ENCODE data around the gene MED20. TPM values are rescaled to one million over a fixed set of nuclear protein-coding genes. Genes with fewer than 3 reads are reported as not detected.

The MED20 gene
- total RNA-seq, 4 donors from 2014 or later, result 11.5 to 16.5 (median 12.1) TPM

- in situ Hi-C loops (cut with MboI; ENCODE audit: low sequenced_read_pairs in 4 of 4) (loop anchor here in 3 of 4 donors (10.0 to 25.0 kb wide), 4 partner anchors 127 to 303 kb away; partner anchors contain the start of genes PRICKLE4 (in 2 of the 3), TOMM6 (in 2 of the 3) and MRPS10 (in 1 of the 3)), intact Hi-C loops (cut with DNase I; ENCODE audit: low total_unique reads) (loop anchor here (1.0 to 10.0 kb wide), 6 partner anchors 20 to 643 kb away; partner anchors contain the start of genes CCND3, MRPS10, TAF8 and TOMM6)
- Histone ChIP-seq H3K4me1 (peaks cover 29 to 30% of the 10 kb centered on the region in 2 donors), H3K27me3 (no peaks in the 10 kb centered on the region), H3K36me3 (peaks cover 0 to 7% of the 10 kb centered on the region in 2 donors), H3K4me3 (peak overlapping the region; percentile 75 to 97 (median 86)), H3K9me3 (no peaks in the 10 kb centered on the region), H3K27ac (peak overlapping the region; percentile 93 to 98 (median 96))
- DNase-seq (no peak), ATAC-seq (peak; percentile 9 to 24)
- TF ChIP-seq POLR2A (IDR thresholded peaks at IDR 0.05), result no peak
- no peak for TF ChIP-seq CTCF (IDR thresholded peaks at IDR 0.05 in 4 of 5, conservative IDR thresholded peaks at IDR 0.05 in 1 of 5)
These were observed 716 bp upstream of the MED20 start for GRCh38 chr6:41921712-41921998.

- H3K4me1 ChIP-seq, result peaks cover 23 to 26% of the 10 kb centered on the region in 2 donors
- H3K27me3 ChIP-seq, result no peaks in the 10 kb centered on the region
- TF ChIP-seq CTCF (IDR thresholded peaks at IDR 0.05 in 4 of 5, conservative IDR thresholded peaks at IDR 0.05 in 1 of 5), result no peak
- no peak for TF ChIP-seq POLR2A (IDR thresholded peaks at IDR 0.05)
- in situ Hi-C loops (cut with MboI; ENCODE audit: low sequenced_read_pairs in 4 of 4) (loop anchor here in 1 of 4 donors (25.0 kb wide), 1 partner anchor 295 kb away; the partner anchor contains the start of gene MRPS10), intact Hi-C loops (cut with DNase I; ENCODE audit: low total_unique reads) (no loop called here)
- no peak overlapping the region for H3K4me3 ChIP-seq
- ATAC-seq, result no peak
- H3K36me3 ChIP-seq, result peaks cover 0 to 37% of the 10 kb centered on the region in 2 donors
- DNase-seq, result no peak
- H3K27ac ChIP-seq, result peak overlapping the region in 3 of 4 donors; percentile 21 to 53 (median 50)
- no peaks in the 10 kb centered on the region for H3K9me3 ChIP-seq
These were observed 3.4 kb downstream of the MED20 start for GRCh38 chr6:41917528-41917927.

GRCh38 chr6:41914869-41915530, 5.9 kb downstream of the MED20 start:
- peaks cover 12% of the 10 kb centered on the region in 2 donors for H3K4me1 ChIP-seq
- no peak overlapping the region for H3K27ac ChIP-seq
- intact Hi-C loops (cut with DNase I; ENCODE audit: low total_unique reads) (no loop called here), in situ Hi-C loops (cut with MboI; ENCODE audit: low sequenced_read_pairs in 4 of 4) (loop anchor here in 1 of 4 donors (25.0 kb wide), 1 partner anchor 297 kb away; the partner anchor contains the start of gene MRPS10)
- no peaks in the 10 kb centered on the region for H3K9me3 ChIP-seq
- ATAC-seq, result no peak
- H3K36me3 ChIP-seq, result peaks cover 0 to 40% of the 10 kb centered on the region in 2 donors
- H3K4me3 ChIP-seq, result no peak overlapping the region
- no peak for DNase-seq
- no peak for TF ChIP-seq CTCF (IDR thresholded peaks at IDR 0.05 in 4 of 5, conservative IDR thresholded peaks at IDR 0.05 in 1 of 5)
- no peaks in the 10 kb centered on the region for H3K27me3 ChIP-seq

DNA sequence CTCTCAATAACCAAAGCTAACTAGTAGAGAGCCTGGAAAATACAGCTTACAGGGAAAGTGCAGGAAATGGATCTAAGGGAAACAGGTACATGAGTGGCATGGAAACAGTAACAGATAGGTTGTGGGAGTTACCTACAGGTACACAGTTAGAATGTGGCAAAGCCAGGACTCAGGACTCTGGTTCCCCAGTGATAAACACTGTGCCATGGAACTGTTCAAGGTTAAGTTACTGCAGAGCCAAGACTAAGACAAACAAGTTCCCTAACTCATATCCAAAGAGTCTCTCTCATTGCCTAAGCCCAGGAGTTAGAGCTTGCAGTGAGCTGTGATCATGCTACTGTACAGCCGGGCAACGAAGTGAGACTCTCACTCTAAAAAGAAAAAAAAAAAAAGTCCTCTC, 6.6 kb downstream of the MED20 start:
- ATAC-seq (no peak), DNase-seq (no peak)
- in situ Hi-C loops (cut with MboI; ENCODE audit: low sequenced_read_pairs in 4 of 4), result loop anchor here in 1 of 4 donors (25.0 kb wide), 1 partner anchor 298 kb away; the partner anchor contains the start of gene MRPS10
- no peak overlapping the region for H3K27ac ChIP-seq
- H3K27me3 ChIP-seq, result no peaks in the 10 kb centered on the region
- peaks cover 5 to 7% of the 10 kb centered on the region in 2 donors for H3K4me1 ChIP-seq
- peaks cover 0 to 41% of the 10 kb centered on the region in 2 donors for H3K36me3 ChIP-seq
- H3K9me3 ChIP-seq, result no peaks in the 10 kb centered on the region
- intact Hi-C loops (cut with DNase I; ENCODE audit: low total_unique reads), result no loop called here
- H3K4me3 ChIP-seq, result no peak overlapping the region
- TF ChIP-seq CTCF (IDR thresholded peaks at IDR 0.05 in 4 of 5, conservative IDR thresholded peaks at IDR 0.05 in 1 of 5), result no peak
- TF ChIP-seq POLR2A (IDR thresholded peaks at IDR 0.05), result no peak

All from gastrocnemius medialis (tissue), 4 donors.